H9 (cell line): ENCODE measurements around the gene RAB35. TPM values are rescaled to one million over a fixed set of nuclear protein-coding genes. Genes with fewer than 3 reads are reported as not detected.

Source experiments
- DNase-seq: peaks from one replicate; pipeline ENCODE4 v3.0.0-alpha.2; 2017
- H2AFZ ChIP-seq: one replicate; pipeline ENCODE4 v1.6.1; 2013; ENCODE audit warnings: mild to moderate bottlenecking, low read length, control low read depth, moderate library complexity
- H2AK5ac ChIP-seq: 2 replicates; pipeline ENCODE4 v1.6.1; 2013; ENCODE audit warnings: low read length, control low read depth, mixed read lengths; ENCODE audit not compliant: insufficient read length
- H2BK120ac ChIP-seq: one replicate; pipeline ENCODE4 v1.6.1; 2013; ENCODE audit warnings: low read depth, mild to moderate bottlenecking, low read length, control low read depth, inconsistent platforms; ENCODE audit not compliant: poor library complexity, severe bottlenecking
- H2BK12ac ChIP-seq: 2 replicates; pipeline ENCODE4 v1.6.1; 2013; ENCODE audit warnings: low read length, control low read depth, mixed read lengths, low read depth; ENCODE audit not compliant: insufficient read length
- H2BK15ac ChIP-seq: 2 replicates; pipeline ENCODE4 v1.6.1; 2013; ENCODE audit warnings: low read depth, low read length, control low read depth
- H2BK20ac ChIP-seq: one replicate; pipeline ENCODE4 v1.6.1; 2013; ENCODE audit warnings: low read depth, mild to moderate bottlenecking, low read length, control low read depth, inconsistent platforms; ENCODE audit not compliant: poor library complexity, severe bottlenecking
- H2BK5ac ChIP-seq: 2 replicates; pipeline ENCODE4 v1.6.1; 2013; ENCODE audit warnings: low read length, control low read depth, mixed read lengths; ENCODE audit not compliant: insufficient read length
- H3K14ac ChIP-seq: 2 replicates; pipeline ENCODE4 v1.6.1; 2013; ENCODE audit warnings: low read length, control low read depth; ENCODE audit not compliant: insufficient read depth
- H3K18ac ChIP-seq: 2 replicates; pipeline ENCODE4 v1.6.1; 2013; ENCODE audit warnings: low read depth, mild to moderate bottlenecking, mixed read lengths, low read length, control low read depth; ENCODE audit not compliant: insufficient read length
- H3K23ac ChIP-seq: 2 replicates; pipeline ENCODE4 v1.6.1; 2013; ENCODE audit warnings: low read length, control low read depth, mixed read lengths, low read depth; ENCODE audit not compliant: insufficient read length
- H3K23me2 ChIP-seq: 2 replicates; pipeline ENCODE4 v1.6.1; 2013; ENCODE audit warnings: low read depth, mild to moderate bottlenecking, mixed read lengths, low read length, control low read depth; ENCODE audit not compliant: insufficient read length, poor library complexity, severe bottlenecking
- H3K27ac ChIP-seq: 2 replicates; pipeline ENCODE4 v1.5.1; 2013; ENCODE audit warnings: low read length, control low read depth, mixed read lengths, low read depth; ENCODE audit not compliant: insufficient read length
- H3K27me3 ChIP-seq: 2 replicates; pipeline ENCODE4 v1.6.1; 2013; ENCODE audit warnings: low read length, control low read depth, inconsistent platforms; ENCODE audit not compliant: insufficient read depth
- H3K4ac ChIP-seq: 2 replicates; pipeline ENCODE4 v1.6.1; 2013; ENCODE audit warnings: low read depth, mild to moderate bottlenecking, control low read depth, inconsistent platforms, low read length, moderate library complexity
- H3K4me1 ChIP-seq: 2 replicates; pipeline ENCODE4 v1.6.1; 2013; ENCODE audit warnings: low read length, control low read depth, inconsistent platforms; ENCODE audit not compliant: insufficient read depth
- H3K4me2 ChIP-seq: 2 replicates; pipeline ENCODE4 v1.6.1; 2013; ENCODE audit warnings: low read length, control low read depth, mixed read lengths; ENCODE audit not compliant: insufficient read length, insufficient read depth
- H3K56ac ChIP-seq: 2 replicates; pipeline ENCODE4 v1.6.1; 2013; ENCODE audit warnings: low read depth, mild to moderate bottlenecking, mixed read lengths, low read length, control low read depth; ENCODE audit not compliant: insufficient read length
- H3K79me1 ChIP-seq: 2 replicates; pipeline ENCODE4 v1.6.1; 2013; ENCODE audit warnings: low read depth, mild to moderate bottlenecking, moderate library complexity, low read length, control low read depth, inconsistent platforms; ENCODE audit not compliant: insufficient read depth, poor library complexity, severe bottlenecking
- H3K79me2 ChIP-seq: 2 replicates; pipeline ENCODE4 v1.6.1; 2013; ENCODE audit warnings: low read length, control low read depth, inconsistent platforms; ENCODE audit not compliant: insufficient read depth
- H3K9ac ChIP-seq: 2 replicates; pipeline ENCODE4 v1.6.1; 2013; ENCODE audit warnings: low read length, control low read depth, mixed read lengths; ENCODE audit not compliant: insufficient read length; ENCODE audit errors: extremely low read depth
- H3K9me3 ChIP-seq: one replicate; pipeline ENCODE4 v1.6.1; 2013; ENCODE audit warnings: low read depth, low read length, inconsistent platforms; ENCODE audit not compliant: control insufficient read depth
- H3T11ph ChIP-seq: one replicate; pipeline ENCODE4 v1.6.1; 2013; ENCODE audit warnings: mild to moderate bottlenecking, low read length, control low read depth, inconsistent platforms
- H4K20me1 ChIP-seq: one replicate; pipeline ENCODE4 v1.6.1; 2013; ENCODE audit not compliant: control insufficient read depth, insufficient read length, insufficient read depth
- H4K5ac ChIP-seq: 2 replicates; pipeline ENCODE4 v1.6.1; 2013; ENCODE audit warnings: low read depth, mild to moderate bottlenecking, mixed read lengths, low read length, control low read depth; ENCODE audit not compliant: insufficient read length
- H4K8ac ChIP-seq: replicated peaks from 2 replicates; pipeline ENCODE4 v1.6.1; 2013; ENCODE audit warnings: low read length, control low read depth, mixed read lengths, low read depth; ENCODE audit not compliant: insufficient read length
- H4K91ac ChIP-seq: 2 replicates; pipeline ENCODE4 v1.6.1; 2013; ENCODE audit warnings: low read depth, mild to moderate bottlenecking, moderate library complexity, mixed read lengths, low read length, control low read depth; ENCODE audit not compliant: insufficient read length
- H3K27ac Mint-ChIP-seq, 3 experiments: 2 replicates in 2 of 3; 3 replicates in 1 of 3; pipeline ENCODE4 v1.8.0; 2020 to 2021; ENCODE audit warnings: mixed read lengths in 3 of 3, mild to moderate bottlenecking in 1 of 3, moderate library complexity in 1 of 3
- H3K27me3 Mint-ChIP-seq: 2 replicates; pipeline ENCODE4 v1.8.0; 2021; ENCODE audit warnings: low read depth, mild to moderate bottlenecking, moderate library complexity, mixed read lengths
- H3K36me3 Mint-ChIP-seq, 3 experiments: 2 replicates in 2 of 3; 3 replicates in 1 of 3; pipeline ENCODE4 v1.8.0; 2020 to 2021; ENCODE audit warnings: low read depth in 3 of 3, mixed read lengths in 3 of 3; ENCODE audit not compliant: insufficient read depth in 1 of 3
- H3K4me1 Mint-ChIP-seq, 2 experiments: 2 replicates each; pipeline ENCODE4 v1.8.0; 2020; ENCODE audit warnings: mixed read lengths in 2 of 2
- H3K4me3 Mint-ChIP-seq, 2 experiments: 2 replicates in 1 of 2; 3 replicates in 1 of 2; pipeline ENCODE4 v1.8.0; 2020 to 2021; ENCODE audit warnings: mild to moderate bottlenecking in 2 of 2, mixed read lengths in 2 of 2, moderate library complexity in 1 of 2
- H3K9me3 Mint-ChIP-seq, 2 experiments: 2 replicates in 1 of 2; 3 replicates in 1 of 2; pipeline ENCODE4 v1.8.0; 2020; ENCODE audit warnings: mild to moderate bottlenecking in 2 of 2, mixed read lengths in 2 of 2, moderate library complexity in 1 of 2
- CTCF ChIP-seq: fragments of 200-600 bp; sonication (generic); conservative IDR thresholded peaks from 3 replicates; pipeline ENCODE4 v1.8.0; 2021; ENCODE audit warnings: antibody characterized with exemption, mild to moderate bottlenecking
- WGBS: extraction: QIAGEN DNeasy Blood & Tissue Kit; methylation state at CpG from one replicate; pipeline ENCODE4 v1.1.7; 2013; ENCODE audit warnings: missing lambda C conversion rate, low lambda C conversion rate, mixed read lengths; ENCODE audit not compliant: insufficient read length; ENCODE audit errors: extremely low coverage; 5-methylcytosine and 5-hydroxymethylcytosine counted together
- total RNA-seq: library from RNA; stranded (reverse); gene quantifications from 2 replicates; pipeline ENCODE4 v1.2.1, GENCODE V29; 2021

Gene RAB35
- total RNA-seq, 1 experiment from 2014 or later = 60.0 TPM

- Mint-ChIP-seq H3K4me1 (peaks cover 15 to 21% of the 10 kb centered on the region in 2 experiments), H3K9me3 (no peaks in the 10 kb centered on the region), H3K36me3 (peaks cover 19 to 56% (median 54%) of the 10 kb centered on the region in 3 experiments; a peak in 6 of 7 replicates), H3K27ac (peak overlapping the region in 2 of 3 experiments; percentile 17 to 84; a peak in 4 of 7 replicates), H3K27me3 (no peaks in the 10 kb centered on the region), H3K4me3 (no peak overlapping the region)
- no peak overlapping the region for H3K4me2 ChIP-seq
- no peak overlapping the region for H3K56ac ChIP-seq
- no peak overlapping the region for H3K9ac ChIP-seq
- no peak for TF ChIP-seq CTCF
- no CpG with 5 or more reads among the region's 11 CpGs for WGBS
- H3K79me2 ChIP-seq = no peaks in the 10 kb centered on the region; the same call in 1 of the 2 replicates
- no peak overlapping the region for H4K91ac ChIP-seq
- no peak overlapping the region for H4K8ac ChIP-seq
- H2BK15ac ChIP-seq = no peak overlapping the region
- no peaks in the 10 kb centered on the region for H3K79me1 ChIP-seq
- H2BK20ac ChIP-seq = no peak overlapping the region
- no peaks in the 10 kb centered on the region for H4K20me1 ChIP-seq
- no peak overlapping the region for H3K14ac ChIP-seq
- no peak overlapping the region for H2BK12ac ChIP-seq
- H2BK120ac ChIP-seq = no peak overlapping the region
- no peak overlapping the region for H3K23ac ChIP-seq
- no peak overlapping the region for H2AK5ac ChIP-seq
- DNase-seq = no peak
- H3K23me2 ChIP-seq = no peaks in the 10 kb centered on the region
- no peak overlapping the region for H3K4ac ChIP-seq
- no peaks in the 10 kb centered on the region for H3K9me3 ChIP-seq
- no peak overlapping the region for H3K27ac ChIP-seq
- no peak overlapping the region for H4K5ac ChIP-seq
- no peaks in the 10 kb centered on the region for H3K27me3 ChIP-seq
- H3K4me1 ChIP-seq = no peaks in the 10 kb centered on the region
- H3K18ac ChIP-seq = no peak overlapping the region
- no peak overlapping the region for H2AFZ ChIP-seq
- H3T11ph ChIP-seq = no peak overlapping the region
- H2BK5ac ChIP-seq = no peak overlapping the region
Observed at GRCh38 chr12:120101182-120101581, 15.4 kb downstream of the RAB35 start.
